GM18498 (cell line): ENCODE results near the gene CRY1.
A peak's percentile ranks its signal among the peaks of the same experiment; 100 is the strongest.
"Not testable (repeated sequence)": the region's sequence is repeated elsewhere in the genome, so short reads cannot be mapped to it uniquely, and the experiment has no call there.

Source experiments
- ATAC-seq: cut with Tn5 transposase; IDR thresholded peaks from one replicate; pipeline ENCODE4 v1.9.1; 2021; ENCODE audit warnings: mild to moderate bottlenecking, moderate library complexity; ENCODE audit not compliant: unreplicated experiment

Gene CRY1

GRCh38 chr12:107108995-107109508 lies 15.7 kb upstream of the CRY1 start:
- ATAC-seq: no peak

- ATAC-seq: not testable (repeated sequence)
Measured at GRCh38 chr12:107108366-107108765, 15.0 kb upstream of the CRY1 start.

GRCh38 chr12:107107381-107107780 lies 14.0 kb upstream of the CRY1 start:
- no peak for ATAC-seq

- no peak for ATAC-seq
Measured at GRCh38 chr12:107106241-107107025, 13.1 kb upstream of the CRY1 start.

- no peak for ATAC-seq
Measured at GRCh38 chr12:107105410-107105703, 12.0 kb upstream of the CRY1 start.

- ATAC-seq: no peak
Measured at GRCh38 chr12:107103516-107103915, 10.2 kb upstream of the CRY1 start.

GRCh38 chr12:107103097-107103496 lies 9.7 kb upstream of the CRY1 start:
- ATAC-seq: no peak

- ATAC-seq: no peak
Measured at GRCh38 chr12:107102294-107102693, 8.9 kb upstream of the CRY1 start.

GRCh38 chr12:107101651-107102050 lies 8.3 kb upstream of the CRY1 start:
- ATAC-seq: no peak

GRCh38 chr12:107099917-107100316 lies 6.6 kb upstream of the CRY1 start:
- no peak for ATAC-seq

- ATAC-seq: no peak
Measured at GRCh38 chr12:107096571-107096970, 3.2 kb upstream of the CRY1 start.

GRCh38 chr12:107094183-107094448 lies 767 bp upstream of the CRY1 start:
- no peak for ATAC-seq

GRCh38 chr12:107092669-107093416 lies 506 bp downstream of the CRY1 start:
- peak; percentile 23 for ATAC-seq

GRCh38 chr12:107091989-107092641 lies 1.2 kb downstream of the CRY1 start:
- ATAC-seq: no peak

- ATAC-seq: no peak
Measured at GRCh38 chr12:107091381-107091780, 2.0 kb downstream of the CRY1 start.

GRCh38 chr12:107090711-107091110 lies 2.6 kb downstream of the CRY1 start:
- no peak for ATAC-seq

GRCh38 chr12:107088912-107089311 lies 4.4 kb downstream of the CRY1 start:
- no peak for ATAC-seq

GRCh38 chr12:107086314-107086713 lies 7.0 kb downstream of the CRY1 start:
- ATAC-seq: no peak

GRCh38 chr12:107081778-107082177 lies 11.6 kb downstream of the CRY1 start:
- ATAC-seq: no peak

GRCh38 chr12:107080299-107080698 lies 13.1 kb downstream of the CRY1 start:
- ATAC-seq: no peak

GRCh38 chr12:107079172-107080011 lies 14.0 kb downstream of the CRY1 start:
- ATAC-seq: no peak
